Heart right ventricle (tissue), 16 donors: Measurements from ENCODE around the gene ABCA7. TPM values are rescaled to one million over a fixed set of nuclear protein-coding genes. Genes with fewer than 3 reads are reported as not detected.

Source experiments
- ATAC-seq, 8 donors: fragments of 200-7000 bp; cut with Tn5 transposase; one replicate each; pipeline ENCODE4 v1.9.1; 2020; ENCODE audit warnings: mild to moderate bottlenecking in 8 of 8, moderate library complexity in 8 of 8, moderate number of reproducible peaks in 1 of 8
- DNase-seq, 2 donors: peaks; one replicate each; pipeline ENCODE4 v3.0.0-alpha.2; 2020
- H3K27ac ChIP-seq, 10 donors: fragments of 200-600 bp; sonication (generic) in 2 of 10; one replicate each; pipeline versions ENCODE4 v1.5.0 to v1.8.0; 2020 to 2022; ENCODE audit warnings: mild to moderate bottlenecking in 3 of 10
- H3K27me3 ChIP-seq, 7 donors: fragments of 200-600 bp; one replicate each; pipeline ENCODE4 v1.8.0; 2021 to 2022; ENCODE audit warnings: mild to moderate bottlenecking in 2 of 7
- H3K36me3 ChIP-seq, 9 donors: fragments of 200-600 bp; sonication (generic) in 1 of 9; one replicate each; pipeline versions ENCODE4 v1.5.0 to v1.8.0; 2020 to 2022; ENCODE audit warnings: mild to moderate bottlenecking in 2 of 9
- H3K4me1 ChIP-seq, 9 donors: fragments of 200-600 bp; sonication (generic) in 1 of 9; one replicate each; pipeline versions ENCODE4 v1.5.0 to v1.8.0; 2020 to 2022; ENCODE audit warnings: mild to moderate bottlenecking in 4 of 9
- H3K4me3 ChIP-seq, 10 donors: fragments of 200-600 bp; sonication (generic) in 2 of 10; one replicate each; pipeline versions ENCODE4 v1.5.0 to v1.8.0; 2020 to 2022; ENCODE audit warnings: mild to moderate bottlenecking in 7 of 10, moderate library complexity in 2 of 10
- H3K9me3 ChIP-seq, 11 donors: fragments of 200-600 bp in 10 of 11; sonication (generic) in 2 of 11; one replicate each; pipeline versions ENCODE4 v1.5.0 to v1.8.0; 2013 to 2022; ENCODE audit warnings: mild to moderate bottlenecking in 2 of 11, control low read depth in 1 of 11, moderate library complexity in 1 of 11
- WGBS, 2 donors: extraction: QIAGEN DNeasy Blood & Tissue Kit; methylation state at CpG; one replicate each; pipeline ENCODE4 v1.1.7; 2013; ENCODE audit warnings: inconsistent platforms in 1 of 2; 5-methylcytosine and 5-hydroxymethylcytosine counted together
- intact Hi-C, 10 donors: fragments of 100-400 bp; cut with DNase I; formaldehyde crosslinking; loops; one replicate each; pipeline versions ENCODE4 v1.11.1 to v1.14.2; 2022
- polyA plus RNA-seq, 2 donors: library from polyadenylated mRNA; stranded (reverse); fragments of 200-250 nt; gene quantifications; one replicate each; pipeline ENCODE4 v1.2.3, GENCODE V29; 2013
- total RNA-seq, 10 donors: library from RNA; stranded (reverse); fragmentation: NEBNext Ultra II Directional in 3 of 10; extraction: Animal tissue kit (Norgen Biotek cat#: 25700) in 3 of 10; gene quantifications; one replicate each; pipeline versions ENCODE4 v1.2.1 to v1.2.4, GENCODE V29; 2021 to 2023
- TF ChIP-seq, protein P1 (sequence below), 9 donors: fragments of 200-600 bp; sonication (generic) in 2 of 9; IDR thresholded peaks; one replicate each; pipeline versions ENCODE4 v1.5.0 to v1.8.0; 2021 to 2022; ENCODE audit warnings: antibody characterized with exemption in 9 of 9, mild to moderate bottlenecking in 5 of 9, moderate library complexity in 1 of 9
- donor health status: Arrhythmogenic right ventricular cardiomyopathy.
- donor health status: ischemic (EF 13 %, LVEDD 7.1; RV severe dilation, severe dysfunction).
- donor health status: healthy with polysubstance abuse.
- donor health status: DM: no; HTN: yes; CAD: no.
- donor health status: DM: no; HTN: no; CAD: no.
- donor health status: ischemic (EF 25% LVEDD 6.9; RV normal size, moderate dysfunction).
- donor health status: ischemic (EF 25% LVEDD 5.7; RV mildly dilated, moderate dysfunction).
- donor health status: healthy.
- donor health status: DM: yes; HTN: yes; CAD: no.
- donor health status: Ischemic cardiomyopathy.
- donor health status: ischemic (EF 35%, LVEDD 5.7; RV mildly dilated, moderate dysfunction).
- donor health status: nonischemic (EF 11% LVEDD 7.7; RV severe dilation, severe dysfunction).
- donor health status: DM: yes; HTN: yes; CAD: no.
- donor health status: PGD.
- donor health status: ischemic (EF 29% LVEDD 5.4; RV normal size, mild dysfunction).
- donor health status: nonischemic (EF 23%, LVEDD 6.1; RV moderate dilation, normal function).

Gene ABCA7
- total and polyA plus RNA-seq, 12 donors: 2.7 to 23.4 (median 5.6) TPM

DNA sequence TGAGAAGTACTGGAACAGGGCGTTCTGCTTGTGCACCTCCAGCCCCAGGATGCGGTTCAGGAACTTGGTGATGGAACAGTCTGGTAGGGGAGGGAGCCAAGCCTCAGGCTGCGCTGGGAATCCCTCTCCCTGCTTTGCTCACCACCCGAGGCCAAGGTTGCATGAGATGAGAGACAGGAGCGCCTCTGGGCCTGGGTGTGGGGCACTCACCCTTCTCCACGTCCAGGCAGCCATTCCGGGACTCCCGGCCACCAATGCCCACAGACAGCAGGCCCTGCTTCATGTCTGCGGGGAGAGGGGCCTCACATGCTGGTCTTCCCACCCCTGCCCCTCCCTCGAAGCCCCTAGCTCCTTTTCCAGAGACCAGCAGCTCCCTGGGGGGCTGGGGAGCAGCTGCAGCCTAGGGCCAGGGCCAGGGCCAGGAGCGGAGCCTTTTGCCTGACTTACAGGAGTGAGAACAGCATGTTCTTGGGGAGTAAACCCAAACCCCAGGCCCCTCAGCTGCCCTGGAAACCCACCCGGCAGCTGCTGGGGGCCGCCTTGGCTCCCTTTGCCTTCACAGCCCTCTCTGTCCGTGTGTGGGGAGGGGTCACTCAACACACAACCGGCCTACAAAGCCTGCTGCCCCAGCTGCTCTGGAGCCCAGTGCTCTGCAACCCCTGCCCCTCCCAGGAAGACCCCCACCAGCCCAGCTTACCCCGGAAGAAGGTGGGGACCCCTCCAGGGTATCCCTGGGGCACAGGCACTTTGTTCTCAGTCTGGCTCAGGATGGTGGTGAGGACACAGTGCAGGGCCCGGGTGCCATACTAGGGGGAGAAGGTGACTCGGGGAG, 71.1 kb downstream of the ABCA7 start:
- Histone ChIP-seq H3K36me3 (peaks cover 0 to 99% (median 31%) of the 10 kb centered on the region in 9 donors), H3K9me3 (no peaks in the 10 kb centered on the region), H3K4me3 (no peak overlapping the region), H3K4me1 (peaks cover 15 to 48% (median 29%) of the 10 kb centered on the region in 9 donors), H3K27me3 (no peaks in the 10 kb centered on the region), H3K27ac (peak overlapping the region in 6 of 10 donors; percentile 1 to 40 (median 14))
- intact Hi-C loops: loop anchor here in 9 of 10 donors (5.0 kb wide), 2 partner anchors 61 to 81 kb away; partner anchors contain the start of gene SBNO2 (in 1 of the 9)
- 78 to 84% methylated on average over 18 of the region's 18 CpGs for WGBS, 2 donors
- TF ChIP-seq, protein P1, sequence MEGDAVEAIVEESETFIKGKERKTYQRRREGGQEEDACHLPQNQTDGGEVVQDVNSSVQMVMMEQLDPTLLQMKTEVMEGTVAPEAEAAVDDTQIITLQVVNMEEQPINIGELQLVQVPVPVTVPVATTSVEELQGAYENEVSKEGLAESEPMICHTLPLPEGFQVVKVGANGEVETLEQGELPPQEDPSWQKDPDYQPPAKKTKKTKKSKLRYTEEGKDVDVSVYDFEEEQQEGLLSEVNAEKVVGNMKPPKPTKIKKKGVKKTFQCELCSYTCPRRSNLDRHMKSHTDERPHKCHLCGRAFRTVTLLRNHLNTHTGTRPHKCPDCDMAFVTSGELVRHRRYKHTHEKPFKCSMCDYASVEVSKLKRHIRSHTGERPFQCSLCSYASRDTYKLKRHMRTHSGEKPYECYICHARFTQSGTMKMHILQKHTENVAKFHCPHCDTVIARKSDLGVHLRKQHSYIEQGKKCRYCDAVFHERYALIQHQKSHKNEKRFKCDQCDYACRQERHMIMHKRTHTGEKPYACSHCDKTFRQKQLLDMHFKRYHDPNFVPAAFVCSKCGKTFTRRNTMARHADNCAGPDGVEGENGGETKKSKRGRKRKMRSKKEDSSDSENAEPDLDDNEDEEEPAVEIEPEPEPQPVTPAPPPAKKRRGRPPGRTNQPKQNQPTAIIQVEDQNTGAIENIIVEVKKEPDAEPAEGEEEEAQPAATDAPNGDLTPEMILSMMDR (IDR thresholded peaks at IDR 0.05): no peak
- no peak for ATAC-seq
- no peak for DNase-seq

DNA sequence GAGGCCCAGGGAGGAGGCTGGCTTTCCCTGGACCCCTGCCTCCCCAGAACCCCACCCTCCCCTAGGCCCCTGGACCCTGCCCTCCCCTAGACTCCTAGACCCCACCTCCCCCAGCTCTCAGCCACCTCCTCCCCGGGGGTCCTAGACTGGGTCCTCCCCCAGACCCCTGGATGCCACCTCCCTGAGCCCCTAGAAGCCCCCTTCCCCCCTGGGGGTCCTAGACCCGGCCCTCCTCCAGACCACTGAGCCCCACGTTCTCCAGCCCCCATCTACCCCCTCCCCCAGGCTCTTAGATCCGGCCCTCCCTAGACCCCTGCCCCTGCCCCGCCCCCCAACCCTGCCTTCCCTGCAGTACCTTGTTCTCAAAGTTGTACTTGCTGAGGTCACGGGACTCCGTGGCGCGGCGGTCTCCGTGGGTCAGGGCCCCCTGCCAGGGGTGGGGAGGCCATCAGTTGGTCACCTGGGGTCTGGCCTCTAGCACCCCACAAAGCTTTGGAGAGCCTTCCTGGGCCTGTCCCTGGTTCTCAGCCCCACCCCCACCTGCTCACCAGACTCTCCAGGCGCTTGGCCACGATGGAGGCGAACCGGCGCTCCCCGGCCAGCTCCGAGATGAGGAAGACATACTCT, 71.8 kb downstream of the ABCA7 start:
- Histone ChIP-seq H3K4me3 (no peak overlapping the region), H3K4me1 (peaks cover 13 to 40% (median 22%) of the 10 kb centered on the region in 9 donors), H3K27me3 (no peaks in the 10 kb centered on the region), H3K27ac (peak overlapping the region in 6 of 10 donors; percentile 40 to 79 (median 63)), H3K36me3 (peaks cover 0 to 99% (median 29%) of the 10 kb centered on the region in 9 donors), H3K9me3 (no peaks in the 10 kb centered on the region)
- intact Hi-C loops: loop anchor here in 9 of 10 donors (5.0 kb wide), 2 partner anchors 61 to 81 kb away; partner anchors contain the start of gene SBNO2 (in 1 of the 9)
- 78 to 79% methylated on average over 18 of the region's 18 CpGs for WGBS, 2 donors
- no peak for ATAC-seq
- DNase-seq: no peak
- TF ChIP-seq, protein P1 (IDR thresholded peaks at IDR 0.05): no peak

DNA sequence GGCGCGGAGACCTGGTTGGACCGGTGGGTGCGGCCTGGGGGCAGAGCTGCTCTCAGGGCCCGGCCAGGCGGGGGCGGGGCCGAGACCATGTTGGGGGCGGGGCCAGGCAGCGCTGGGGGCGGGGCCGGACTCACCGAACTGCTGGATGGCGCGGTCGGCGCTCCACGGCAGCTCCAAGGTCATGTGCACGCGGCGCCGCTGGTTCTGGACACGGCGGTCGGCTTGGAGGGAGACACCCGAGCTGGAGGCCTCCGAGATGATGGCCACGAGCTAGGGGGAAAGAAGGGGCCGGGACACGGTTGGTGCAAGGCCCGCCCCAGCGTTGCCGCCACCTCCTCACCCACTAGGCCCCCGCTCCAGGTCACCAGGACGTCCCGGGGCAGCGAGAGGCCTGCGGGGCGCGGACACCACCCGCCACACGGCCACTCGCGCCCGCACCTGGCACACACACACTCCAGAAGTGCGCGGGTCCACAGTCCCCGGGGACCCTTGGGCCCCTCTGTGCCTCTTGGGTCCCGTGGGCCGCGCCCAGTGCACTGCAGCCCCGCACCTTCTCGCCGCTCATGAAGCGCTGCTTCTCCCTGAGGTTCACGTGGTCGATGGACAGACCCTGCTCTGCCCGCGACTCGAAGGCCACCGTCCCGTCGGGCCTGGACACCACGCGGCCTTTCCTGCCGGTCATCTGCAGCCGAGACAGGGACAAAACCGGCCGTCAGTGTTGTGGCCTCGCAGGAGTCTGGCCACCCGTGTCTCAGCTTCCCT, 72.5 kb downstream of the ABCA7 start:
- WGBS, 2 donors: 56 to 72% methylated on average over 58 to 71 of the region's 71 CpGs
- peak in 1 of 2 donors; percentile 64 for DNase-seq
- Histone ChIP-seq H3K27me3 (no peaks in the 10 kb centered on the region), H3K4me3 (no peak overlapping the region), H3K4me1 (peaks cover 12 to 34% (median 19%) of the 10 kb centered on the region in 9 donors), H3K9me3 (no peaks in the 10 kb centered on the region), H3K36me3 (peaks cover 0 to 99% (median 29%) of the 10 kb centered on the region in 9 donors), H3K27ac (peak overlapping the region in 9 of 10 donors; percentile 40 to 79 (median 71))
- intact Hi-C loops: loop anchor here in 9 of 10 donors (1.0 to 5.0 kb wide), 3 partner anchors 60 to 128 kb away; partner anchors contain the start of gene SBNO2 (in 1 of the 9)
- peak in 6 of 8 donors; percentile 12 to 29 (median 18) for ATAC-seq
- TF ChIP-seq, protein P1 (IDR thresholded peaks at IDR 0.05): no peak
